ENCODE measurements around the gene KRTAP5-11.
"Not testable (repeated sequence)": the region's sequence is repeated elsewhere in the genome, so short reads cannot be mapped to it uniquely, and the experiment has no call there.

Gene KRTAP5-11

GRCh38 chr11:71580057-71581003 lies 2.3 kb downstream of the KRTAP5-11 start:
- peak; percentile 31 for DNase-seq (ENCODE audit: low spot score)

- DNase-seq (ENCODE audit: low spot score), result not testable (repeated sequence)
Measured at GRCh38 chr11:71579513-71579912, 3.2 kb downstream of the KRTAP5-11 start.

GRCh38 chr11:71577469-71578004 lies 5.1 kb downstream of the KRTAP5-11 start:
- no peak for DNase-seq (ENCODE audit: low spot score)

GRCh38 chr11:71576688-71577465 lies 5.8 kb downstream of the KRTAP5-11 start:
- not testable (repeated sequence) for DNase-seq (ENCODE audit: low spot score)

GRCh38 chr11:71575723-71576424 lies 6.8 kb downstream of the KRTAP5-11 start:
- no peak for DNase-seq (ENCODE audit: low spot score)

- no peak for DNase-seq (ENCODE audit: low spot score)
Measured at GRCh38 chr11:71574418-71574817, 8.3 kb downstream of the KRTAP5-11 start.

- no peak for DNase-seq (ENCODE audit: low spot score)
Measured at GRCh38 chr11:71572811-71573210, 9.9 kb downstream of the KRTAP5-11 start.

- not testable (repeated sequence) for DNase-seq (ENCODE audit: low spot score)
Measured at GRCh38 chr11:71571101-71571850, 11.4 kb downstream of the KRTAP5-11 start.

- no peak for DNase-seq (ENCODE audit: low spot score)
Measured at GRCh38 chr11:71568704-71569349, 13.8 kb downstream of the KRTAP5-11 start.

- not testable (repeated sequence) for DNase-seq (ENCODE audit: low spot score)
Measured at GRCh38 chr11:71567633-71568032, 15.0 kb downstream of the KRTAP5-11 start.

GRCh38 chr11:71566626-71567599 lies 15.8 kb downstream of the KRTAP5-11 start:
- not testable (repeated sequence) for DNase-seq (ENCODE audit: low spot score)

- no peak for DNase-seq (ENCODE audit: low spot score)
Measured at GRCh38 chr11:71566081-71566620, 16.5 kb downstream of the KRTAP5-11 start.

GRCh38 chr11:71565263-71565662 lies 17.4 kb downstream of the KRTAP5-11 start, which contains the start of gene KRTAP5-10:
Gene KRTAP5-10 (plus strand): TSS chr11:71565563. CDS start chr11:71565588, 25 bp downstream.
- DNase-seq (ENCODE audit: low spot score), result no peak

- no peak for DNase-seq (ENCODE audit: low spot score)
Measured at GRCh38 chr11:71564430-71564829, 18.2 kb downstream of the KRTAP5-11 start.

GRCh38 chr11:71563406-71563805 lies 19.3 kb downstream of the KRTAP5-11 start:
- peak; percentile 34 for DNase-seq (ENCODE audit: low spot score)

GRCh38 chr11:71562120-71562519 lies 20.6 kb downstream of the KRTAP5-11 start:
- DNase-seq (ENCODE audit: low spot score), result no peak

GRCh38 chr11:71558996-71559395 lies 23.7 kb downstream of the KRTAP5-11 start:
- no peak for DNase-seq (ENCODE audit: low spot score)

GRCh38 chr11:71557257-71557656 lies 25.4 kb downstream of the KRTAP5-11 start:
- DNase-seq (ENCODE audit: low spot score), result no peak

GRCh38 chr11:71556018-71556417 lies 26.7 kb downstream of the KRTAP5-11 start:
- no peak for DNase-seq (ENCODE audit: low spot score)

Data from activated CD4-positive, alpha-beta T cell treated with anti-CD3 and anti-CD28 coated beads, Interleukin-2, Interleukin-4, amounts not matched to agents 100 ng/mL and 50 ng/mL, durations not matched to agents 16 hours and 8 hours (primary cell).